GM21529 (cell line): ENCODE results near the gene LRMDA.
"Not testable (repeated sequence)": the region's sequence is repeated elsewhere in the genome, so short reads cannot be mapped to it uniquely, and the experiment has no call there.

Experiments used
- ATAC-seq: cut with Tn5 transposase; IDR thresholded peaks from one replicate; pipeline ENCODE4 v1.9.1; 2021; ENCODE audit not compliant: unreplicated experiment

The LRMDA gene

GRCh38 chr10:75730847-75731246 is 299.4 kb downstream of the LRMDA start:
- no peak for ATAC-seq

GRCh38 chr10:75733135-75733890 is 301.9 kb downstream of the LRMDA start:
- ATAC-seq: no peak

- ATAC-seq: no peak
Measured at GRCh38 chr10:75736151-75736640, 304.8 kb downstream of the LRMDA start.

- no peak for ATAC-seq
Measured at GRCh38 chr10:75736889-75737579, 305.6 kb downstream of the LRMDA start.

GRCh38 chr10:75737580-75737949 is 306.1 kb downstream of the LRMDA start:
- ATAC-seq: no peak

- no peak for ATAC-seq
Measured at GRCh38 chr10:75738924-75739323, 307.5 kb downstream of the LRMDA start.

GRCh38 chr10:75739414-75740143 is 308.2 kb downstream of the LRMDA start:
- ATAC-seq: no peak

- ATAC-seq: no peak
Measured at GRCh38 chr10:75740541-75740940, 309.1 kb downstream of the LRMDA start.

- no peak for ATAC-seq
Measured at GRCh38 chr10:75742355-75742754, 310.9 kb downstream of the LRMDA start.

- no peak for ATAC-seq
Measured at GRCh38 chr10:75743291-75743778, 311.9 kb downstream of the LRMDA start.

- no peak for ATAC-seq
Measured at GRCh38 chr10:75744261-75744660, 312.8 kb downstream of the LRMDA start.

- ATAC-seq: no peak
Measured at GRCh38 chr10:75746356-75746755, 314.9 kb downstream of the LRMDA start.

GRCh38 chr10:75750093-75750875 is 318.9 kb downstream of the LRMDA start:
- ATAC-seq: not testable (repeated sequence)

GRCh38 chr10:75751232-75751631 is 319.8 kb downstream of the LRMDA start:
- ATAC-seq: no peak

- ATAC-seq: no peak
Measured at GRCh38 chr10:75753621-75754020, 322.2 kb downstream of the LRMDA start.

- ATAC-seq: no peak
Measured at GRCh38 chr10:75754096-75754831, 322.8 kb downstream of the LRMDA start.

GRCh38 chr10:75755528-75755927 is 324.1 kb downstream of the LRMDA start:
- no peak for ATAC-seq

GRCh38 chr10:75761289-75761688 is 329.9 kb downstream of the LRMDA start:
- ATAC-seq: no peak

GRCh38 chr10:75762431-75762802 is 331.0 kb downstream of the LRMDA start:
- no peak for ATAC-seq

GRCh38 chr10:75763652-75764051 is 332.2 kb downstream of the LRMDA start:
- ATAC-seq: no peak
